PC-9 (cell line): ENCODE data around the gene RAB3C. TPM values are rescaled to one million over a fixed set of nuclear protein-coding genes. Genes with fewer than 3 reads are reported as not detected.

Experiments used
- BruUV-seq: library from RNA; stranded (reverse); fragments of 400-500 nt; replicated peaks from 2 replicates; lab custom pipeline; 2021; lab: Mats Ljungman, UMichigan
- CTCF ChIA-PET: fragments of 300-600 bp; sonication (Branson Sonifier 250); formaldehyde crosslinking; loops from one replicate; lab custom pipeline; 2022; ENCODE audit warnings: antibody characterized with exemption; lab: Charles Lee
- POLR2A ChIA-PET: fragments of 300-600 bp; sonication (Branson Sonifier 250); formaldehyde crosslinking; loops from one replicate; lab custom pipeline; 2022; ENCODE audit warnings: antibody characterized with exemption; ENCODE audit not compliant: unreplicated experiment; lab: Charles Lee
- DNase-seq, 2 experiments: peaks; one replicate each; pipeline versions ENCODE4 v3.0.0 to v3.0.0-alpha.2; 2015 to 2022; ENCODE audit warnings: mixed read lengths in 1 of 2
- H2AFZ ChIP-seq: fragments of 200-600 bp; sonication (generic); 2 replicates; pipeline ENCODE4 v1.8.1; 2017; ENCODE audit warnings: antibody characterized with exemption
- H3F3A ChIP-seq: fragments of 200-600 bp; sonication (generic); 2 replicates; pipeline ENCODE4 v1.8.1; 2017; ENCODE audit warnings: antibody characterized with exemption, mild to moderate bottlenecking, low read depth; ENCODE audit not compliant: insufficient read depth
- H3K27ac ChIP-seq: fragments of 200-600 bp; sonication (generic); 2 replicates; pipeline ENCODE4 v1.6.1; 2016; ENCODE audit warnings: mixed run types
- H3K27me3 ChIP-seq: fragments of 200-600 bp; sonication (generic); 2 replicates; pipeline ENCODE4 v1.6.1; 2016; ENCODE audit warnings: low read depth, mixed run types; ENCODE audit not compliant: insufficient read depth
- H3K36me3 ChIP-seq: fragments of 200-600 bp; sonication (generic); 2 replicates; pipeline ENCODE4 v1.6.1; 2016; ENCODE audit warnings: low read depth, mixed run types
- H3K4me1 ChIP-seq: fragments of 200-600 bp; sonication (generic); replicated peaks from 2 replicates; pipeline ENCODE4 v1.6.1; 2016; ENCODE audit warnings: mixed run types; ENCODE audit not compliant: insufficient read depth
- H3K4me2 ChIP-seq: fragments of 200-600 bp; sonication (generic); 2 replicates; pipeline ENCODE4 v1.6.1; 2017; ENCODE audit warnings: mixed run types
- H3K4me3 ChIP-seq: fragments of 200-600 bp; sonication (generic); 2 replicates; pipeline ENCODE4 v1.6.1; 2016; ENCODE audit warnings: mixed run types
- H3K79me2 ChIP-seq: fragments of 200-600 bp; sonication (generic); 2 replicates; pipeline ENCODE4 v1.6.1; 2017; ENCODE audit warnings: low read depth, mixed run types
- H3K9me2 ChIP-seq: fragments of 200-600 bp; sonication (generic); 2 replicates; pipeline ENCODE4 v1.8.1; 2017; ENCODE audit warnings: mild to moderate bottlenecking; ENCODE audit not compliant: insufficient read depth
- H3K9me3 ChIP-seq: fragments of 200-600 bp; sonication (generic); 2 replicates; pipeline ENCODE4 v1.8.1; 2016; ENCODE audit warnings: low read depth; ENCODE audit not compliant: insufficient read depth
- H4K20me1 ChIP-seq: fragments of 200-600 bp; sonication (generic); 2 replicates; pipeline ENCODE4 v1.8.1; 2017; ENCODE audit not compliant: insufficient read depth
- EZH2 ChIP-seq: fragments of 200-600 bp; sonication (generic); IDR thresholded peaks from 2 replicates; pipeline ENCODE4 v1.8.0; 2017; ENCODE audit warnings: antibody characterized with exemption, low read depth
- intact Hi-C: fragments of 100-400 bp; cut with micrococcal nuclease; formaldehyde crosslinking; loops from one replicate; pipeline ENCODE4 v1.10.0; 2022; ENCODE audit not compliant: unreplicated experiment
- total RNA-seq: library from RNA; stranded (reverse); gene quantifications from 2 replicates; pipeline ENCODE4 v1.2.3, GENCODE V29; 2021
- TF ChIP-seq, protein P1 (sequence below): fragments of 200-600 bp; sonication (generic); conservative IDR thresholded peaks from 2 replicates; pipeline ENCODE4 v1.6.1; 2017; ENCODE audit warnings: mixed run types, antibody characterized with exemption, mild to moderate bottlenecking, moderate library complexity

RAB3C gene
- total RNA-seq, 1 experiment from 2014 or later, result not detected

- H2AFZ ChIP-seq, result no peak overlapping the region
- ChIA-PET POLR2A (no interaction called here), CTCF (interaction anchor here (0.9 kb wide), 1 partner anchor 11 kb away, joined by 3 read pairs; no protein-coding TSS in a partner anchor)
- peaks cover 10% of the 10 kb centered on the region for H3K4me1 ChIP-seq
- no peak for DNase-seq
- H3K9me2 ChIP-seq, result no peaks in the 10 kb centered on the region
- no peaks in the 10 kb centered on the region for H3K27me3 ChIP-seq
- H3K36me3 ChIP-seq, result no peaks in the 10 kb centered on the region
- no peak overlapping the region for H3K4me3 ChIP-seq
- H3K9me3 ChIP-seq, result no peaks in the 10 kb centered on the region
- H3F3A ChIP-seq, result no peaks in the 10 kb centered on the region
- H4K20me1 ChIP-seq, result no peaks in the 10 kb centered on the region
- TF ChIP-seq EZH2, result no peak
- TF ChIP-seq, protein P1, sequence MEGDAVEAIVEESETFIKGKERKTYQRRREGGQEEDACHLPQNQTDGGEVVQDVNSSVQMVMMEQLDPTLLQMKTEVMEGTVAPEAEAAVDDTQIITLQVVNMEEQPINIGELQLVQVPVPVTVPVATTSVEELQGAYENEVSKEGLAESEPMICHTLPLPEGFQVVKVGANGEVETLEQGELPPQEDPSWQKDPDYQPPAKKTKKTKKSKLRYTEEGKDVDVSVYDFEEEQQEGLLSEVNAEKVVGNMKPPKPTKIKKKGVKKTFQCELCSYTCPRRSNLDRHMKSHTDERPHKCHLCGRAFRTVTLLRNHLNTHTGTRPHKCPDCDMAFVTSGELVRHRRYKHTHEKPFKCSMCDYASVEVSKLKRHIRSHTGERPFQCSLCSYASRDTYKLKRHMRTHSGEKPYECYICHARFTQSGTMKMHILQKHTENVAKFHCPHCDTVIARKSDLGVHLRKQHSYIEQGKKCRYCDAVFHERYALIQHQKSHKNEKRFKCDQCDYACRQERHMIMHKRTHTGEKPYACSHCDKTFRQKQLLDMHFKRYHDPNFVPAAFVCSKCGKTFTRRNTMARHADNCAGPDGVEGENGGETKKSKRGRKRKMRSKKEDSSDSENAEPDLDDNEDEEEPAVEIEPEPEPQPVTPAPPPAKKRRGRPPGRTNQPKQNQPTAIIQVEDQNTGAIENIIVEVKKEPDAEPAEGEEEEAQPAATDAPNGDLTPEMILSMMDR, result no peak
- no peak overlapping the region for H3K4me2 ChIP-seq
- intact Hi-C loops, result no loop called here
- H3K27ac ChIP-seq, result no peak overlapping the region
- no peaks in the 10 kb centered on the region for H3K79me2 ChIP-seq
- no TSS peak for BruUV-seq
Measured at GRCh38 chr5:58860680-58861079, 277.8 kb downstream of the RAB3C start.

DNA sequence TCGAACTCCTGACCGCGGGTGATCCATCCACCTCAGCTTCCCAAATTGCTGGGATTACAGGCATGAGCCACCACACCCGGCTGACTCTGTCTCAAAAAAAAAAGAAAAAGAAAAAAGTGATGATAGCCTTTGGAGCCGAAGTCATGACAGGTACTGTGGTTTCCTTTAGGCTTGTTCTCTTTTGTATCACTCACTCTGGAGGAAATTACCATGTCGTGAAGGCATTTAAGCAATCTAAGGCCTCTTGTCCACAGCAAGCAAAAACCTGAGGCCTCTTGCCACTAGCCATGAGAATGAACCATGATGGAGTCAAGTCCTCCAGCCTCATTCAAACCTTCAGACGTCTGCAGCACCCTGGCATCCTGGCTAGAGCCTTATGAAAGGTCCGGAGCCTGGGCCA lies 286.1 kb downstream of the RAB3C start:
- Histone ChIP-seq H3F3A (no peaks in the 10 kb centered on the region; the same call in 1 of the 2 replicates), H3K27me3 (no peaks in the 10 kb centered on the region), H3K4me3 (no peak overlapping the region), H2AFZ (no peak overlapping the region), H3K4me2 (no peak overlapping the region), H3K79me2 (no peaks in the 10 kb centered on the region), H4K20me1 (no peaks in the 10 kb centered on the region), H3K36me3 (no peaks in the 10 kb centered on the region), H3K9me2 (no peaks in the 10 kb centered on the region), H3K9me3 (no peaks in the 10 kb centered on the region), H3K4me1 (no peaks in the 10 kb centered on the region), H3K27ac (no peak overlapping the region)
- no peak for DNase-seq
- BruUV-seq, result no TSS peak
- ChIA-PET CTCF (no interaction called here), POLR2A (no interaction called here)
- TF ChIP-seq EZH2, result no peak
- TF ChIP-seq, protein P1, result no peak
- intact Hi-C loops, result no loop called here

DNA sequence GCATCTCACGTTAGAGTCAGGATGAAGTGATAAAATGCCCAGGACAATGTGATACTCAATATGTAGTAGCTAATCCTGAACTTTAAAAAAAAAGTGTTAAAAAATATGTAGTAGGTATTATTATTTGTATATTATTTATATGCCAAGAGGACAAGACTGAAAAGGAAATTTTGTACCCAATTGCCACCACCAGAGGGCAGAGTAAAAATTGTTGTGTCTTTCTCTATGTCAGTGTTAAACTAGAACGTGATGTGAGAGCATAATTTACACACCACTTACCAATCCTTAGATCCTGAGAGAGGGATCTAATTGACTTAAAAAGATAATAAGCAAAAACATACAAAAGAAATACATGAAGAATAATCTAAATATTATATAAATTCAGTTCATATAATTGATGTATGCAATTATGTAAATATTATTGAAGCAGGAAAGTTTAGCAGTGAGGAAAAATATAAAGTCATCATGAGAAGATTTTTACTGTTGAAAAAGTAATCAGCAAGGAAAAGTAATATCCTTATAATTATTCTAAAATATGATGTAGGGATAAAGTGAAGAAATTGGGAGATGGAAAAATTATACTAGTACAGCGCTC lies 288.9 kb downstream of the RAB3C start:
- Histone ChIP-seq H3K27ac (no peak overlapping the region), H3K4me2 (no peak overlapping the region), H3K27me3 (no peaks in the 10 kb centered on the region), H3F3A (no peaks in the 10 kb centered on the region; the same call in 1 of the 2 replicates), H4K20me1 (no peaks in the 10 kb centered on the region), H2AFZ (no peak overlapping the region), H3K9me2 (no peaks in the 10 kb centered on the region), H3K9me3 (no peaks in the 10 kb centered on the region), H3K4me1 (no peaks in the 10 kb centered on the region), H3K4me3 (no peak overlapping the region), H3K79me2 (no peaks in the 10 kb centered on the region), H3K36me3 (no peaks in the 10 kb centered on the region)
- intact Hi-C loops, result loop anchor here (5.0 kb wide), 1 partner anchor 511 kb away; no protein-coding TSS in a partner anchor
- ChIA-PET POLR2A (no interaction called here), CTCF (no interaction called here)
- no TSS peak for BruUV-seq
- no peak for TF ChIP-seq EZH2
- TF ChIP-seq, protein P1, result peak; percentile 75
- peak in 1 of 2 experiments; percentile 42 for DNase-seq
